Measurements from ENCODE around the gene KRT79.

KRT79 gene

DNA sequence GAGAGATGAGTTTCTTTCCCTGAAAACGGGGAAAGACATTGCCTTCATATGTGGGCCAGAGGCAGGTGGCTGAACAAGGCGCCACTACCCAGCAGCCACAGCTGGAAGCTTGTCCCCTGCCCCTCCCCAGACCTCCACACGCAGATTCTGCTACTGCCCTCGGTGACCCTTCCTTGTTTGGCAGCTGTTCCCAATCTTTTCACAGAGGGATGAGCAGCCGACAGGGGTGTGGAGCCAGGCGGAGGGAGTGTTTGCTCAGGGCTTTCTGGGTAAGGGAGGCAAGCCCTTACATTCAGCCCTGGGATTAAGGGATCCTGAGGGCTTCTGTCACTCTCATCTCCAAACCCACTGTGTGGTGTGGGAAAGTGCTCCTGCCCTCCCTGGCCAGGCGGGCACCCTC, 15.7 kb downstream of the KRT79 start:
- no peak for DNase-seq

DNA sequence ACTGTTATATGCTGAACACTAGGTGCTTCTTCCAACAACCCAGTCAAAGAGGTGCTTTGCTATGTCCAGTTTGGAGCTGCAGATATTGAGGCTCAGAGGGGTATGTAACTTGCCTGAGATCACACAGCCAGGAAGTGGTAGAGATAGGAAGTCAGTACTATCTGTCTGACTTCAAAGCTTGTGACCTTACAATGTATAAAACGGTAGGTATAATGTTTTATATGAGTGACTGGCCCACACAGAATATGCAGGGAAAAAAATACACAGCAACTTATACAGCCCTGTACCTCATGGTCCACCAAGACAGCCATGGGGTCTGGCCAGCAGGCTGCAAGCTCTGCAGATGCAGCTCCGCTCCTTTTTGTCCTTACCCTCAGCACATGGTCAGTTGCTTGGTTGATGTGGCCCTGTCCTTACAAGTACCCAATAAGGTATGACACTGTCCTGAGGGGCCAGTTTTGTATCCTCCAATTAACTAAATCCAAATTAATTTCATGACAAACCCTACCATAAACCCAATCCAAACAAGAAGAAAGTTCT, 16.3 kb downstream of the KRT79 start:
- no peak for DNase-seq

- no peak for DNase-seq
These were observed 17.0 kb downstream of the KRT79 start for GRCh38 chr12:52817003-52817698.

- DNase-seq = no peak
These were observed 18.2 kb downstream of the KRT79 start for GRCh38 chr12:52815676-52816588.

DNA sequence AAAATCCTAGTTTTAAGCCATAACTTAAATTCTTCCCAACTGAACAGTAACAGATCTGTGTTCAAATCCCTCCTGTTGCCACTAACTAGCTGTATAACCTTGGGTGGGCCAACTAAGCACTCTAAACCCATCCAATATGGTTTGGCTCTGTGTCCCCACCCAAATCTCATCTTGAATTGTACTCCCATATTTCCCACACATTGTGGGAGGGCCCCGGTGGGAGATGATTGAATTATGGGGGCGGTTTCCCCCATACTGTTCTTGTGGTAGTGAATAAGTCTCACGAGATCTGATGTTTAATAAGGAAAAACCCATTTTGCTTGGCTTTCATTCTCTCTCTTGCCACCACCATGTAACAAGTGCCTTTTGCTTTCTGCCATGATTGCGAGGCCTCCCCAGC, 18.9 kb downstream of the KRT79 start:
- DNase-seq = no peak

DNA sequence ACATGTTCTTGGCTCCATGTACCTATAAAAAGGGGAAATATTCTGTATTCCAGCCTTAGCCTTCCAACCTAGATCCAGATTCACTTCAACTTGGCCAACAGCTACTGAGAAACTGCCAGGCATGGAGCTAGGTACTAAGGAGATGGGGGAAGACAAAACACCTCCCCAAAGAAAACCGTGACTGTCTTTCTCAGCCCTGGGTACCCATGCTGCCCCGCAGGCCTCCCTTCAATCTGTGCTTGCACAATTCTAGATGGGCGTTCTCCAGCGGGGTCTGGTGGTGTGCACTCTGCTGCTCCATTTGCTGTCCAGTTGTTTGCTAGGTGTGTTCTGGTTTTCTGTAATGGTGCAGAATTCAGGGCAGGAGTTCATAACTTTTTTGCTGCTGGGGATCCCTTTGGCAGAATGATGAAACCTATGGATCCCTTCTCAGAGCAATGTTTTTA, 19.4 kb downstream of the KRT79 start:
- DNase-seq = no peak

GRCh38 chr12:52813885-52814709, 20.0 kb downstream of the KRT79 start, which contains the start of gene KRT4:
Gene KRT4, minus strand, starts transcription at chr12:52814116. Its CDS starts 58 bp downstream, at chr12:52814058.
- DNase-seq = no peak

- no peak for DNase-seq
These were observed 20.8 kb downstream of the KRT79 start for GRCh38 chr12:52813203-52813819.

DNA sequence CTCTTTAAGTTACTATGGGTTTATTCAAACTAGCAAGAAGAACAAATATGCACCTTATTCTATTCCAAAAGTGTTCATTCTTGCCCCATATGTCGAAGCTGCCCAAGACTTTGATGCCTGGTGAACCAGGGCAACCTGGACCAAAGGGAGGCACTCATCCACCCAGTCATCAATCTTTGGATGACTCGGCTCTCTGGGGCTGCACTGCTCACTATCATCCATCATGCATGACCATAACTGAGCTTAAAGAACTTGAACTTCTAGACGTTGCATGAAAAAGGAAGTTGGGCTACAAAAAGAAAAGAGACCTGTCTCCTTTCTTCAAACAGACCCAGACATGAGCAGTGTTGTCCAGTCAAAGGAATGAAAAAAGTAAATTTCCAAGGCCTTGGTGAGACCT, 21.4 kb downstream of the KRT79 start:
- no peak for DNase-seq

GRCh38 chr12:52812073-52812400, 22.1 kb downstream of the KRT79 start:
- DNase-seq = no peak

DNA sequence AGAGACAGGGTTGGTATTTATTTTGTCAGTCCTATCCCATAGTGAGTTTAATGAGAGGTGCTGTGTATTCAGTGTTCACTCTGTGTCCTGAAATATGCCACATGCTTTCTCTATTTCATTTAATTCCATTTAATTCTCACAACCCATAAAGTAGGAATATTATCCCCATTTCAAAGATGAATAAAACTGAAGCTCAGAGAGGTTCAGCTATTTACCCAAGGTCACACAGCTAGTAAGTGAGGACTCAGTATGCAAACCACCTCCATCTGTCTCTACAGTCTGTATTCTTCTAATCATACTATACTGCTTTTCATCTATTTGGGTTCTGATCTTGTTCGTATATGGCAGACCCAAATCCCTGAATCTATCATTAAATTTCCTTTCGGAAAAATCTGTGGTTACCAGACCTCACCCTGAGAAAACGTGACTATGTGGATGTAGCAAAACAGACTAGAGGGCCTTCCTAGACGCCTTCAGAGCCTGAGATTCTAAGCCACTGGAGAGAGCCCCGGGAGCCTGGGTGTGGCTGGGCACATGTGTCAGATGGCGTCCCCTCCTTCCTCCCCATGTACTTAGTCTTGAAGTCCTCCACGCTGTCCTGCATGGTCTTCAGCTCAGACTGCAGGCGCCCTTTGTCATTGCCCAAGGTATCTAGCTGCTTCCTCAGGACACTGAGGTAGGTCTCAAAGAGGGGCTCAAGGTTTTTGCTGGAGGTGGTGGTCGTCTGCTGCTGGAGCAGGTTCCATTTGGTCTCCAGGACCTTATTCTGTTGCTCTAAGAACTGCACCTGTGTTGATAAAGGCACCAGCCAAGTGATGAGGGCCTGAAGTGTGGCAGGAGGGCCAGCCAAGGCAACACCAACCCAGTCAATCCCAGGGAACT, 22.7 kb downstream of the KRT79 start:
- DNase-seq = no peak

DNA sequence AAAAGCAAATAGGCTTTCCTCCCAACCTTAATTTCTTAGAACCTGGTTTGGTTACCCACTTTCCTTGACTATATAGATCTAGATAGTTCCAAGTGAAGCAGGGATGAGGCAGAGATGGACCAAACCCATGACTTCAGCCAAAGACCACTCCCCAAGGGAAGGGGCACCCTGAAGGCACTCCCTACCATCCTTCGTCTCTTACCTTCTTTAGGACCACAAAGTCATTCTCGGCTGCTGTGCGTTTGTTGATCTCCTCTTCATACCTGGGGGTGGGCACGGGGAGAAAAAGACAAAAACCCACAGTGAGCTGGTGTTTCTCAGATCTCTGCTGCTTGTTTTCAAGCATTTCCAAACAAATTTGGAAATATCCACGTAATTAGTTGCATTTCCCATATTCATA, 23.6 kb downstream of the KRT79 start:
- DNase-seq = no peak

GRCh38 chr12:52809166-52809565, 24.9 kb downstream of the KRT79 start:
- no peak for DNase-seq

DNA sequence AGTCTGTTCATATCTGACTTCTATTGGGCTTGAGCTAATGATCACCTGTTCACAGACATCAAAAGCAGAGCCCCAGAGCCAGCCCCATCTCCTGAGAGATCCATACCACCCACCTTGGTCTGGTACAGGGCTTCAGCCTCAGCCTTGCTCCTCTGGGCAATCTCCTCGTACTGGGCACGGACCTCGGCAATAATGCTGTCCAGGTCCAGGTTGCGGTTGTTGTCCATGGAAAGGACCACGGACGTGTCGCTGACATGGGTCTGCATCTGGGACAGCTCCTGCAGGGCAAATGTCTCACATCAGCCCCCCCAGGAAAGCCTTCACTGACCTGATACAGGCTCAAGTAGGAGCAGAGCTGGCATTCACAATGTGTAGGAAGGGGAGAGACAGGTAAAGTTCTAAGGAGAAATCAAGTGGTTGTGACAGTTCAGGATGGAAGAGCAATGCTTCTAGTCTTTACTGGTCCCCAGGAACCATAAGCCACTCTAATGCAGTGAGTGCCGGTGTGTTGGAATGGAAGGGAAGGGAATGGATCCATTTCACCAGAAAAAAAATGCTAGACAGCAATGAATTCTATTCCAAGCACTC, 25.4 kb downstream of the KRT79 start:
- no peak for DNase-seq

- DNase-seq = no peak
These were observed 26.3 kb downstream of the KRT79 start for GRCh38 chr12:52807544-52808470.

GRCh38 chr12:52806821-52807543, 27.1 kb downstream of the KRT79 start:
- no peak for DNase-seq

DNA sequence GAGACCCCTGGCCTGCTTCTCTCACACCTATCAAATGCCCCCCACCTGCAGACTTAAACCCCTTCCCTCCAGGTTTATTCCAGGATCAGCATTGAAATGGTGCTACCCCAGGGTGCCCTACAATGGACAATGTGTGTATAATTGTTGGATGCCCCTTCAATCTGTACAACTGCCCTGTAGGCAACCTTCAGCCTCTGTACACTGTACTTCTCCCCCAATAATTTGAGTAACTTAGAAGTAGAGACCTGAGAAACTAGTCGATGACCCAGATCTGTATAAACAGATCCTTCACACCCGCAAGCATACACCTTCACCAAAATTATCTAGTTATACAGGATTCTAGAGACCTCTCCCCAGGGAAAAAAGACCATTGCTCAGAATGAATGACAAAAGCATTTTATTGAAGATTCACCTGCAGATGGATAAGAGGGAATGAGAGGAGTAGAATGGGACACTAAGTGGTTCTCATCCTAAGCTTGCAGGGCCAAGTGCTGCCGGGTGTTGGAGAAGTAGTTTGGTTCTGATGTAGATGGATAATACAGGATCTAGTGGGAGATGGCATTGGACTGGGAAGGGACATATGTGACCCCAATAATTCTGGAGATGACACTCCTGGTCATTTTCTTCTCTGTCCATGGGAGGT, 27.8 kb downstream of the KRT79 start:
- no peak for DNase-seq

- no peak for DNase-seq
These were observed 28.4 kb downstream of the KRT79 start for GRCh38 chr12:52805739-52806138.

GRCh38 chr12:52805000-52805399, 29.1 kb downstream of the KRT79 start:
- no peak for DNase-seq

All from stimulated activated naive CD4-positive, alpha-beta T cell (primary cell).